Astrocyte (in vitro differentiated cells and primary cell): Measurements from ENCODE around the gene PPM1H. TPM values are rescaled to one million over a fixed set of nuclear protein-coding genes. Genes with fewer than 3 reads are reported as not detected.
A peak's percentile ranks its signal among the peaks of the same experiment; 100 is the strongest.

Experiments
- DNase-seq: peaks from one replicate; pipeline ENCODE4 v3.0.0-alpha.2; 2010; ENCODE audit warnings: low read depth
- FAIRE-seq: peaks from 2 replicates; lab custom pipeline; 2011; peaks lifted over from hg19 to GRCh38; lab: Jason Lieb, UNC
- H2AFZ ChIP-seq: 2 replicates; pipeline ENCODE4 v1.6.0; 2012; ENCODE audit warnings: low read depth, low read length, inconsistent platforms
- H3K27ac ChIP-seq: 2 replicates; pipeline ENCODE4 v1.5.1; 2011; ENCODE audit warnings: low read depth, low read length, inconsistent platforms
- H3K27me3 ChIP-seq: 2 replicates; pipeline ENCODE4 v1.6.0; 2011; ENCODE audit warnings: low read length, inconsistent platforms; ENCODE audit not compliant: insufficient read depth
- H3K36me3 ChIP-seq: 2 replicates; pipeline ENCODE4 v1.5.1; 2011; ENCODE audit warnings: low read length, inconsistent platforms; ENCODE audit not compliant: insufficient read depth
- H3K4me1 ChIP-seq: 2 replicates; pipeline ENCODE4 v1.5.1; 2011; ENCODE audit warnings: low read length, inconsistent platforms; ENCODE audit not compliant: insufficient read depth
- H3K4me2 ChIP-seq: 2 replicates; pipeline ENCODE4 v1.6.0; 2012; ENCODE audit warnings: low read length, inconsistent platforms
- H3K4me3 ChIP-seq: 2 replicates; pipeline ENCODE4 v1.5.1; 2011; ENCODE audit warnings: low read depth, mild to moderate bottlenecking, low read length, inconsistent platforms; ENCODE audit not compliant: insufficient read depth
- H3K79me2 ChIP-seq: 2 replicates; pipeline ENCODE4 v1.6.0; 2012; ENCODE audit warnings: mild to moderate bottlenecking, low read length, inconsistent platforms; ENCODE audit not compliant: insufficient read depth
- H3K9ac ChIP-seq: 2 replicates; pipeline ENCODE4 v1.6.0; 2012; ENCODE audit warnings: mild to moderate bottlenecking, low read length, inconsistent platforms
- H3K9me3 ChIP-seq: 2 replicates; pipeline ENCODE4 v1.5.1; 2012; ENCODE audit warnings: low read depth, mild to moderate bottlenecking, low read length, inconsistent platforms; ENCODE audit not compliant: insufficient read depth
- H4K20me1 ChIP-seq: 2 replicates; pipeline ENCODE4 v1.6.0; 2012; ENCODE audit warnings: low read length, inconsistent platforms; ENCODE audit not compliant: insufficient read depth
- H3K27ac Mint-ChIP-seq: one replicate; pipeline ENCODE4 v1.8.0; 2021; ENCODE audit warnings: mild to moderate bottlenecking, mixed read lengths; ENCODE audit not compliant: unreplicated experiment
- H3K27me3 Mint-ChIP-seq: one replicate; pipeline ENCODE4 v1.8.0; 2021; ENCODE audit warnings: low read depth, mixed read lengths; ENCODE audit not compliant: unreplicated experiment
- H3K36me3 Mint-ChIP-seq: one replicate; pipeline ENCODE4 v1.8.0; 2021; ENCODE audit warnings: low read depth, mixed read lengths; ENCODE audit not compliant: unreplicated experiment
- H3K4me1 Mint-ChIP-seq: one replicate; pipeline ENCODE4 v1.8.0; 2021; ENCODE audit warnings: low read depth, mixed read lengths; ENCODE audit not compliant: unreplicated experiment
- H3K4me3 Mint-ChIP-seq: one replicate; pipeline ENCODE4 v1.8.0; 2021; ENCODE audit warnings: mild to moderate bottlenecking, moderate library complexity, mixed read lengths; ENCODE audit not compliant: unreplicated experiment
- H3K9me3 Mint-ChIP-seq: one replicate; pipeline ENCODE4 v1.8.0; 2021; ENCODE audit warnings: mild to moderate bottlenecking, mixed read lengths; ENCODE audit not compliant: unreplicated experiment
- CTCF ChIP-seq: IDR thresholded peaks from 2 replicates; pipeline ENCODE4 v1.5.1; 2011; ENCODE audit warnings: low read depth, mild to moderate bottlenecking, inconsistent platforms, low read length, moderate library complexity; ENCODE audit not compliant: insufficient read depth
- EZH2 ChIP-seq: IDR thresholded peaks from 2 replicates; pipeline ENCODE4 v1.6.1; 2012; ENCODE audit warnings: mild to moderate bottlenecking, low read length, inconsistent platforms; ENCODE audit not compliant: insufficient read depth
- total RNA-seq: library from RNA; stranded (reverse); gene quantifications from 2 replicates; pipeline ENCODE4 v1.2.1, GENCODE V29; 2021

PPM1H gene
- total RNA-seq, 1 donor from 2014 or later: 7.8 TPM

GRCh38 chr12:62728741-62729140 is 206.2 kb downstream of the PPM1H start:
- H3K4me2 ChIP-seq: no peak overlapping the region
- peaks cover 60% of the 10 kb centered on the region for H3K4me1 Mint-ChIP-seq
- no peaks in the 10 kb centered on the region for H3K27me3 Mint-ChIP-seq
- H4K20me1 ChIP-seq: no peaks in the 10 kb centered on the region
- no peak overlapping the region for H3K9ac ChIP-seq
- no peak overlapping the region for H3K4me3 Mint-ChIP-seq
- H3K27ac Mint-ChIP-seq: no peak overlapping the region
- H3K27ac ChIP-seq: peak overlapping the region; percentile 41
- H3K36me3 ChIP-seq: no peaks in the 10 kb centered on the region
- H3K9me3 Mint-ChIP-seq: no peaks in the 10 kb centered on the region
- no peak overlapping the region for H2AFZ ChIP-seq
- DNase-seq: no peak
- H3K79me2 ChIP-seq: no peaks in the 10 kb centered on the region
- TF ChIP-seq CTCF (no peak), EZH2 (no peak)
- no peak overlapping the region for H3K4me3 ChIP-seq
- H3K36me3 Mint-ChIP-seq: no peaks in the 10 kb centered on the region
- no peaks in the 10 kb centered on the region for H3K9me3 ChIP-seq
- FAIRE-seq: no peak
- H3K27me3 ChIP-seq: no peaks in the 10 kb centered on the region
- H3K4me1 ChIP-seq: peaks cover 50% of the 10 kb centered on the region

- H3K4me3 ChIP-seq: no peak overlapping the region
- H3K4me3 Mint-ChIP-seq: no peak overlapping the region
- H3K36me3 Mint-ChIP-seq: no peaks in the 10 kb centered on the region
- H3K27me3 Mint-ChIP-seq: no peaks in the 10 kb centered on the region
- no peak overlapping the region for H2AFZ ChIP-seq
- H3K9me3 ChIP-seq: no peaks in the 10 kb centered on the region
- H3K27ac Mint-ChIP-seq: no peak overlapping the region
- no peaks in the 10 kb centered on the region for H4K20me1 ChIP-seq
- peaks cover 53% of the 10 kb centered on the region for H3K4me1 Mint-ChIP-seq
- no peaks in the 10 kb centered on the region for H3K36me3 ChIP-seq
- no peaks in the 10 kb centered on the region for H3K27me3 ChIP-seq
- peaks cover 49% of the 10 kb centered on the region for H3K4me1 ChIP-seq
- DNase-seq: no peak
- no peaks in the 10 kb centered on the region for H3K79me2 ChIP-seq
- no peaks in the 10 kb centered on the region for H3K9me3 Mint-ChIP-seq
- no peak overlapping the region for H3K9ac ChIP-seq
- TF ChIP-seq CTCF (no peak), EZH2 (no peak)
- no peak overlapping the region for H3K27ac ChIP-seq
- FAIRE-seq: no peak
- H3K4me2 ChIP-seq: no peak overlapping the region
Observed at GRCh38 chr12:62726471-62726980, 208.4 kb downstream of the PPM1H start.

- H3K4me2 ChIP-seq: no peak overlapping the region
- H3K27me3 Mint-ChIP-seq: no peaks in the 10 kb centered on the region
- DNase-seq (no peak), FAIRE-seq (no peak)
- H3K79me2 ChIP-seq: no peaks in the 10 kb centered on the region
- peak overlapping the region; percentile 94 for H3K27ac ChIP-seq
- no peaks in the 10 kb centered on the region for H4K20me1 ChIP-seq
- no peaks in the 10 kb centered on the region for H3K36me3 ChIP-seq
- H3K36me3 Mint-ChIP-seq: no peaks in the 10 kb centered on the region
- peaks cover 52% of the 10 kb centered on the region for H3K4me1 Mint-ChIP-seq
- peaks cover 46% of the 10 kb centered on the region for H3K4me1 ChIP-seq
- no peaks in the 10 kb centered on the region for H3K9me3 Mint-ChIP-seq
- no peak overlapping the region for H2AFZ ChIP-seq
- peak overlapping the region; percentile 91 for H3K27ac Mint-ChIP-seq
- H3K4me3 ChIP-seq: no peak overlapping the region
- H3K27me3 ChIP-seq: no peaks in the 10 kb centered on the region
- H3K4me3 Mint-ChIP-seq: no peak overlapping the region
- H3K9me3 ChIP-seq: no peaks in the 10 kb centered on the region
- no peak overlapping the region for H3K9ac ChIP-seq
- TF ChIP-seq CTCF (no peak), EZH2 (no peak)
Observed at GRCh38 chr12:62725781-62726180, 209.2 kb downstream of the PPM1H start.
